ENCODE results near the gene C1R.
"Not testable (repeated sequence)": the region's sequence is repeated elsewhere in the genome, so short reads cannot be mapped to it uniquely, and the experiment has no call there.

The C1R gene

DNA sequence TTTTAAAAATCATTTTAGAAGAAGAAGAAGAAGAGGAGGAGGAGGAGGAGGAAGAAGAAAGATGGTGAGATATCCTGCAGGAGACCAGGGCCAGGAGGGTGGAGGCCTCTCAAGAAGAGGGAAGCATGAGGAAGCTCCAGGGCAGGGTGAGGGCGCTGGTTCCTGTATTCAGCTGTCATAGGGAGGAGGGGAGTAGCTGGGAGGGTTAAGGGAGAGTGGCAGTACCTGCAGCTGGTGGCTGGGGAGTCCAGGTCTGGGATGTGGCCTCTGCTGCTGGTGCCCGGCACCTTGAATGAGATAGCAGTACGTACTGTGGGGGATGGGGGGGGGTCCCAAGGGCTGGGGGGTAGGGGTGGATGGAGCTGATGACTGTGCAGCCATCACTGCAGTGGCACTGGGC is 26.6 kb upstream of the C1R start:
- no peak for DNase-seq

DNA sequence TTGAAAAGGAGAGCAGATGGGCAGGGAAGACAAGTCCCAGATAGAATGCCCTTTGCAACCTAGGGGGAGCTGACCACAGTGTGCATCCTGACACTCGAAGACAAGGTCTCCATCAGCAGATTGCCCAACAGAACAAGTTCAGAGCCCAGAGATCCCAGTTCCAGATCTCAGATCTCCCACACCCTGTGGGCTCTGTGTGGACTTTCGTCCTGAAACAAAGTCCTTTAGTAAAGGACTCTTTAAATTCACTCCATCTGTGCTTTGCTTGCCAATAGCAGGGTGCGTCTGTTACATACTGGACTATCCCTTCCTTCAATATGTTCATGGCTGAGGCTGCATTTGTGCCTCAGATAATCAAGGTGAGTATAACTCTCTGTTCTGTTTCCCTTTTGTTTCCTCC is 25.4 kb upstream of the C1R start:
- no peak for DNase-seq

GRCh38 chr12:7116916-7117315 is 24.7 kb upstream of the C1R start:
- DNase-seq = no peak

DNA sequence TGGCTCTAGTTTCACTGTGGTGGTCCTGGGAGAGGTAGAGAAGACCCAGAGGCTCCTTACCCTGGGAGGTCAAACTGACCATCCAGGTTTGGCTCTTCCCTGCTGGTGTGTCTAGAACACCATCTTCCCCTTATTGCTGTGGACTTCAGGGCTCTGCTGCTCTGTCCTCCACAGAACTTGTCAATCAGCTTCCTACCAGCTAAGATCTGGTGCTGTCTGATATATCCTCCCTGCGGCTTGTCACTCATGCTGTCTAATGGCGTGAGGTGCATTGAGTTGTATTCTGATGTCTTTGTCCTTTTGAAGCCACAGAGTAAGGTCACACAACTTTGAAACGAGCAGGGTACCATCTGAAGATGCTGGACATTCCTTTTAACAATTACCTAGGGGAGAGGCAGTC is 24.0 kb upstream of the C1R start:
- no peak for DNase-seq

GRCh38 chr12:7114851-7115250 is 22.6 kb upstream of the C1R start:
- DNase-seq = no peak

DNA sequence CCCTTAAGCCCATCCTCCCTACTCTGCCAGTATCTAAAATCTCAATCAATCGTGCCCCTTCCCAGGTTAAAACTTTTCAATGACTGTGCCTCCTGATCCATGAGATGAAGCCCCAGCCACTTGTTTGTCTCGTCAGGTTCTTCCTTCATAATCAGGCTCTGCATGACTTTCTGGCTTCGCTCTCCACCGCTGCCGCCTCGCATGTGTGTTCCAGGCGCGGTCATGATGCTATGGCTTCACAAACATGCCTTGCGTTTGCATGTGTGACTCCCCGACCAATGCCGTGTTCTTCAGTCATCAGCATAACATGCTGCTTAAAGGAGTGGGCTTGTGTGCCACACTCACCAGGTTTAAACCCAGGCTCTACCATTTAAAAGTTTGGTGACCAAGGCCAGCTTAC is 21.8 kb upstream of the C1R start:
- DNase-seq = no peak

DNA sequence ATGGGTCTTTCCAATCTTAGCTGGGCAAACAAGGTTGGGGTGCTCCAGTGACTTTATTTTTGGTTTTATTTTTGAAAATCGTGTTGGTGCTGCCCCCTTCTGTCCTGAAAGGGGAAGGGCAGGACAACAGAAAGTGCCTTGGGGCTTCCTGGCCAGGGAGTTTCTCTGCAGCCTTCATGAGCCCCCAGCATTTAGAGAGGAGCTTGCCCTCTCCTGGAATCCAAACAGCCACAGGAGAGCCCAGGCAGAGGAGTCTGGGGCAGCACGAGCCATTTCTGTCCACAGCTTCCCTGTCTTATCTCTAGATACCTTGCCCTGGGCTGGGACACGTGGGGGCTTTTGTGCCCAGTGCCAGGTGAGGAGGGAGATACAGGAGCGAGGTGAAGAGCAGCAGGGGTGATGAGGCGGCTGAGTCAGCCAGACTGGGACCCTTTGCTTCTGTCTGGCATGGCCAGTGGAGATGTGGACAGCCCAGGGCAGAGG is 21.2 kb upstream of the C1R start:
- no peak for DNase-seq

DNA sequence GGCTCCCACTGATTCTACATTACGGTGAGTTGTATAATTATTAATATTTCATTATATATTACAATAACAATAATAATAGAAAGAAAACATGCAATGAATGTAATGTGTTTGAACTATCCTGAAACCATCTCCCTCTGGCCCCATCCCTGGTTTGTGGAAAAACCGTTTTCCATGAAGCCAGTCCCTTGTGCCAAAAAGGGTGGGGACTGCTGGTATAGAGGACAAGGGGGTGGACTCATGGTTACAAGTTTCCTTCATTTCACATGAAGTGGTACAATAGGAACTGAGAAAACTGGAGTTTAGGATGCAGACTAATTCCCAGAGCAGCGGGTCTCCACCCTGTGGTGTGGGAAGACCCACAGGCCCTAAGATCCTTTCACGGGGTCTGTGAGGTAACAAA is 19.8 kb upstream of the C1R start:
- no peak for DNase-seq

DNA sequence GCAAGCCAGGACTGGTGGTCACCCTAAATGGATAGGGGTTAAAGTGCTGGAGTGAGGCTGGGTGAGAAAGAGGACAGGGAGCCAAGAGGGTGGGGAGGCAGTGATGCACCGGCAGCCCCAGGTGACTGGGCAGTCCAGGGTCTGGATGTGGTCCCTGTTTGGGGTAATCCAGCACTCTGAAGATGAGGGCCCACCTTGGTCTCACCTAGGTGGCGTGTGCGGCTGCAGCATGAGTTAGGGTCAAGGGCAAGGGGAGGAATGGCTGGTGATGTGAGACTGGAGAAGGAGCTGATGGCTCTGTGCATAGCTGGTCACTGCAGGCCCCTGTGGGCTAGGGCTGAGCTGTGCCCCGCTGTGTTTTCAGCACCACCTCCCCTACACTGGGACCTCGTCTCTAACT is 18.4 kb upstream of the C1R start:
- no peak for DNase-seq

GRCh38 chr12:7109572-7109920 is 17.3 kb upstream of the C1R start:
- no peak for DNase-seq

GRCh38 chr12:7108796-7109571 is 16.7 kb upstream of the C1R start, which contains the start of gene C1RL:
C1RL (minus strand) TSS chr12:7109214; CDS start chr12:7109180, 34 bp downstream.
- no peak for DNase-seq

GRCh38 chr12:7108003-7108795 is 16.0 kb upstream of the C1R start:
- no peak for DNase-seq

- DNase-seq = no peak
These were observed 15.4 kb upstream of the C1R start for GRCh38 chr12:7107636-7108002.

DNA sequence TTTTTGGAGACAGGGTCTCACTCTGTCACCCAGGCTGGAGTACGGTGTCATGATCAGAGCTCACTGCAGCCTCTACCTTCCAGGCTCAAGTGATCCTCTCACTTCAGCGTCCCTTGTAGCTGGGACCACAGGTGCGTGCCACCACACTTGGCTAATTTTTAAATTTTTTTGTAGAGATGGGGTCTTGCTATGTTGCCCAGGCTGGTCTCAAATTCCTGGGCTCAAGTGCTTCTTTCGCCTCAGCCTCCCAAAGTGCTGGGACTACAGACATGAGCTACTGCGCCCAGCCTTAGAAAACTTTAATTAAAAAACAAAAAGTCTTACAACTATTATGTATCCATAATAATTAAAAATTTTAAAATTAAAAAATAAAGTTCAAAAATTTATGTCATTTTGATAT is 14.9 kb upstream of the C1R start:
- not testable (repeated sequence) for DNase-seq

DNA sequence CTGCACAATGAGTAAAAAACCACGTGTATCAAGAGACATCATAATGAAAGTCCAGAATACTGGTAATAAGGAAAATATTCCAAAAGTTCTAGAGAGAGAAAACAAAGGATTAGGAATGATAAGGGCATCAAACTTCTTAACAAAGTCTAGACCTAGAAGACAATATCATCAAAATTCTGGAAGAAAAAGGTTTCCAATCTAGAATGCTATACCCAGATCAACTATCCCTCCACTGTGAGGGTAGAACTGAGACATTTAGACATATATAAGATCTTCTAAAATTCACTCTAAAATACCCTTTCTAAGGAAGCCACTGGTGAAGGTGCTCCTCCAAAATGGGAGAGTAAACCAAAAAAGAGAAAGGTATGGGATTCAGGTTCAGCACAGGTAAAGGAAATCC is 13.8 kb upstream of the C1R start:
- no peak for DNase-seq

GRCh38 chr12:7103837-7104584 is 11.8 kb upstream of the C1R start:
- DNase-seq = no peak

DNA sequence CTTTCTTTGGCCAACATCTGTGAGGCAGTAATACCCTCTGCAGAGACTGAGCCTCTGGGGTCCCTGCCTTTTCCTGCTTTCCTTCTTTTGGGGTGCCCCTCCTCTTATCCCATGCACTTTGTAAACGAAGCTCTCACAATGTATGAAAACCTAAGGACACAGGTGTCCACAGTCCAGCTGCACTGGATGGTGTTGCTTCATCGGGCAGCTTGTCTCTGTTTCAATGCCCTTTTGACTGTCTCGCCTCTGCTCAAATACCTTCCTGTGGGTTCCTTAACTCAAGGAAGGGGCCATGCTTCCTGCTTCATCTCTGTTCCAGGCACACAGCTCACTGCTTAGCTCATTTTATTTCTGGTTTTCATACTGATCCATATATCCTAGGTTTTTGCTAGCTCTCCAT is 10.3 kb upstream of the C1R start:
- no peak for DNase-seq

DNA sequence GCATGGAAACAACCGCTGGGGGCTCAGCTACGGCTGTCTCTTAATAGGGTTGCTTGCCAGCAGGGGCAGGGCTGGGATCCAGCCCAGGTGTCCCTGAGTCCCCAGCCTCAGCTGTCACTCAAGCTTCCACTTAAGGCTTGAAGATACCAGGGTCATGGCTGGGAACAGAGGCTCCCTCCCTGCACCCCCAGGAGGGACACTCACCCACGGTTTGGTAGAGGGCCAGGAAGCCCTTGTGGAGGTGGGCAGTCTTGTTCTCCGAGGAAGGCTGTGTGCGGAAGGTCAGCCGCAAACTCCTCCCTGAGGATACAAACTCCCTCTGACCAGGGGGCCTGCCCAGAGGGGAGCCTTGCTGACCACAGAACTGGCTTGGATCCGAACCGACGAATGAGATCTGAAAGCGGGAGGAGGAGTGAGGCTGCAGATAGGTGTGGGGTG is 9.5 kb upstream of the C1R start:
- no peak for DNase-seq

DNA sequence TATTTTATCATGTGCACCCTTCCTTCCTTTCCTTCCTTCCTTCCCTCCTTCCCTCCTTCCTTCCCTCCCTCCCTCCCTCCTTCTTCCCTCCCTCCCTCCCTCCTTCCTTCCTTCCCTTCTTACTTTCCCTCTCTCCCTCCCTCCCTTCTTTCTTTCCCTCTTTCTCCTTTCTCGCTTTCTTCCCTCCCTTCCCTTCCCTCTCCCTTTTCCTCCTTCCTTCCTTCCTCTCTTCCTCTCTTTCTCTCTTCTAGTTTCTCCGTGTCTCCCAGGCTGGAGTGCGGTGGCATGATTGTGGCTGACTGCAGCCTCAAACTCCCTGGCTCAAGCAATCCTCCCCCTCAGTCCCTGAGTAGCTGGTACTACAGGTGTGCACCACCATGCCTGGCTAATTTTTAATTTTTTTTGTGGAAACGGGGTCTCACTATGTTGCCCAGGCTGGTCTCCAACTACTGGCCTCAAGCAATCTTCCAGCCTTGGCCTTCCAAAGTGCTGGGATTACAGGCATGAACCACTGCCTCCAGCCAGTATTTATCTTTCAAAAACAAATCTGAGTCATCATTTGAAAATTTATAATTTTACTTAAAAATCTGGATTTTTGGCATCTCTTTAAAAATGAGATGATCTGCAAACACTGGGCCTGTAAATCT is 8.9 kb upstream of the C1R start:
- no peak for DNase-seq

GRCh38 chr12:7100239-7100638 is 8.0 kb upstream of the C1R start:
- no peak for DNase-seq

- no peak for DNase-seq
These were observed 7.2 kb upstream of the C1R start for GRCh38 chr12:7099290-7099996.

DNA sequence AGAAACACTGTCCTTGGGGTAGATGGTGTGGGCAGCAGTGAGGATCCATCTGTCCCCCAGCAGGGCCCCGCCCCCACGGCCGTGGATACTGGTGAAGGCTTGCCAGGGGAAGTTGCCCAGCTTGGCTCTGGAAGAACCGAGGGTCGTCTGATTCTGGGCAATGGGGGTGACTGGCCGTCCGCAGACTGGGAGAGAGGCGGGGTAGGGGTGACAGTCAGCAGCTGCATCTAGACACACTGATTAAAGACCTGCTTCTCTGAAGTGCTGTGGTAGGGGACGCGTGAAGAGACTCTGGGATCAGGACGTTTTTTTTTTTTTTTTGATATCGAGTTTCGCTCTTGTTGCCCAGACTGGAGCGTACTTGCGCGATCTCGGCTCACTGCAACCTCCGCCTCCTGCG is 4.7 kb upstream of the C1R start:
- no peak for DNase-seq
